ENCODE measurements around the gene UVRAG.

Gene UVRAG

GRCh38 chr11:75810637-75811390 lies 4.2 kb upstream of the UVRAG start:
- DNase-seq: no peak

DNA sequence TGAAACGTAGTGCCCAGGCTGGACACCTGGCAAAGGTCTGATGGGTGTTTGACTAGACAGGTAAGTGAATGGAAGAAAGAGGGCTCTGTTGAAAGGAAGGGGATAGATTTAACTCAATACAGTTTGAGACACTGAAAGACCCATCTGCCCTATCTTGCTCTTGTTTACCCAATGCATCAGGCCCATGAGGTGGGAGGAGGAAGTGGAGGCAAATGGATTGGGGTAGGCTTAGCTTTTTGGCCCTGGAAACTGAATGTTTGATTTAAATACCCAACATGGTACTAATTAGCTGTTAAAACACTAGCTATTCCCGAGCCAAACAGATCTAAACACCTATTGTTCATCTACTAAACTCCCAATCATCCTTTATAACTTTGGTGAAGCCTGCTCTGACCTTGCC lies 3.5 kb upstream of the UVRAG start:
- DNase-seq: no peak

GRCh38 chr11:75812542-75813040 lies 2.4 kb upstream of the UVRAG start:
- DNase-seq: no peak

DNA sequence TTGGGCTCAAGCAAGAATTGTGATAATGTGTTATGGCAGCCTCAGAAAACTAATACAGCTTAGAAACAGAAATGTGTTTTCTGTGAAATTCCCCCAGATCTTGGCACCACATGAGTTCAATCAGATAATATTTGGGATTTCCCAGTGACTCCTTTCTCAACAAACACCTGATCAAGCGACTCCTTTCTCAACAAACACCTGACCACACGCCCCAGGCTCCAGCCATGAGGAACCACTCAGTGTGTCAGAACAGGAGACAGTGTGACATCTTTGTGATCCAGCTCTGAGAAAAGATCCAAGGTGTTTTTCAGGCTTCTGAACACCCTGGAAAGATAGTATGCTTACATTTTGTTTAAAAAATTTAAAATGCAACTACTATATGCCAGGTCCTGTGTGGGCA lies 1.9 kb upstream of the UVRAG start:
- no peak for DNase-seq

- no peak for DNase-seq
These were observed 1.4 kb upstream of the UVRAG start for GRCh38 chr11:75813622-75814039.

- no peak for DNase-seq
These were observed 690 bp upstream of the UVRAG start for GRCh38 chr11:75814363-75814676.

- no peak for DNase-seq
These were observed 547 bp downstream of the UVRAG start for GRCh38 chr11:75815345-75816168.

DNA sequence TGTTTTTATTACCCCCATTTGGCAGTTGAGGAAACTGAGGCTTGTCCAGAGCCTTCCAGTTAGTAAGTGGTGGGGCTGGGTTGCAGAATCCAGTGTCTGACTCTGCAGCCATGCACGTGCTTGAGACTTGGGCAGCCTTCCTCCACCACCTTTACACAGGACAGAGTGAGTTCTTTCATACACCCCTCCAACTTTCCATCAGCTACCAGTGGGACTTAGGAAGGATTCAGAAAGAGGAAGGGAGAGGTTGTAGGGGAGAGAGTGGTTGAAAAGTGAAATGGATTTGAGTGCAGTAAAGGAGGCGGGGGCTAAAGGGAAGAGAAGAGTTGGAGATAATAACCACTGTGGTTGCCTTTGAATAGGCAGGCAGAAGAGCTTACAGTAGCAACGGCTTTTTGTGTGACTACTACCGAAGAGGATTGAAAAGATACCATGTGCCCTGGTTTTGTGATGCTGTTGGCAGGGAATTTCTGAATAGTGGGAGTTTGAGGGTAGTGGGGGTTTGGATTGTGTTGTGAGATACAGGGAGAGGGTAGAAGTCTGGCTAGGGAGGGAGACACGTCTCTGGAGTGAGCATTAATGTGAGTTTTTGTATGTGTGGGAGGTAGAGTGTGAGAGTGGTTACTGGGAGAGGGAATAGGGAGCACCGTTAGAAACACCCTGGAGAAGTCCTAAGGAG lies 1.7 kb downstream of the UVRAG start:
- DNase-seq: peak in 1 of 2 experiments; percentile 32

DNA sequence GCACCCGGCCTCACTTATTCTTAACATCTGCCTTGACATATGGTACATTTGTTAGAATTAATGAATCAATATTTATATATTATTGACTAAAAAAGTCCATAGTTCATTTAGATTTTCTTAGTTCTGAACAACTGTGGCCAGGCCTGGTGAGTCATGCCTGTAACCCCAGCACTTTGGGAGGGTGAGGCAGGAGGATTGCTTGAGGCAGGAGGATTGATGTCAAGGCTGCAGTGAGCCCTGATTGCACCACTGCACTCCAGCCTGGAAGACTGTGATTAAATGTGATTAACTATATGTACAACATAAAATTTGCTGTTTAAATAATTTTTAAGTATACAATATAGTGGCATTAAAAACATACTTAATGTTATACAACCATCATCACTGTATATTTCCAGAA lies 5.6 kb downstream of the UVRAG start:
- DNase-seq: no peak

- no peak for DNase-seq
These were observed 6.2 kb downstream of the UVRAG start for GRCh38 chr11:75821202-75821601.

DNA sequence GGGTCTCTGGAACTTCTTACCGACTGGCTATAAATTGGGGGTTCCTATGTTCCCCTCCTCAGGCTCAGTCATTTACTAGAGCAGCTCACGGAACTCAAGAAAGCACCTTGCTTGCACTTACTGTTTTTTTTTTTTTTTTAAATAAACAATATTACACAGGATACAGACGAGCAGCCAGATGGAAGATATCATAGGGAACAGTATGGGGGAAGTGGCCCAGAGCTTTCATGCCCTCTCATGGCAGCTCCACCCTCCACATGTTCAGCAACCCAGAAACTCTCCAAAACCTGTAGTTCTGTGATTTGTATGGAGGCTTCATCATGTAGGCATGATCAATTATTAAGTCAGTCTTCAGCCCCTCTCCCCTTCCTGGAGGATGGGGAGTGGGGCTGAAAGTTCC lies 7.5 kb downstream of the UVRAG start:
- no peak for DNase-seq

- no peak for DNase-seq
These were observed 8.4 kb downstream of the UVRAG start for GRCh38 chr11:75823415-75823814.

GRCh38 chr11:75823946-75824345 lies 8.9 kb downstream of the UVRAG start:
- no peak for DNase-seq

GRCh38 chr11:75826461-75827230 lies 11.6 kb downstream of the UVRAG start:
- no peak for DNase-seq

DNA sequence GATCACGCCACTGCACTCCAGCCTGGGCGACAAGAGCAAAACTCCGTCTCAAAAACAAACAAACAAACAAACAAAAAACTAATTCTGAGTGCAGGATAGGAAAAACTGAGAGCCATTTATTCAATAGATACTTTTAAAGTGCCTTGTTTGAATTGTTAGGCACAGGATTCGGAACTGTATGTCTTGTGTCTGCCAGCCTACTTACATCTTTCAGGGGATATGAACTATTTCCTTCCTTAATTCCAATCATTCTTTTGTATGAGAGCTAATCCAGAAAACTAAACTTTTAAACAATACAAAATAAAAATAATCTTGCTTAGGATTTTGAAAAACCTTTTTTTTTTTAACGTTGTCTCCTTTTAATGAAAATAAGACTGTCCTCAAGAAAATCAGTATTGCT lies 12.6 kb downstream of the UVRAG start:
- no peak for DNase-seq

- DNase-seq: no peak
These were observed 17.0 kb downstream of the UVRAG start for GRCh38 chr11:75831915-75832502.

GRCh38 chr11:75834728-75835127 lies 19.7 kb downstream of the UVRAG start:
- DNase-seq: no peak

DNA sequence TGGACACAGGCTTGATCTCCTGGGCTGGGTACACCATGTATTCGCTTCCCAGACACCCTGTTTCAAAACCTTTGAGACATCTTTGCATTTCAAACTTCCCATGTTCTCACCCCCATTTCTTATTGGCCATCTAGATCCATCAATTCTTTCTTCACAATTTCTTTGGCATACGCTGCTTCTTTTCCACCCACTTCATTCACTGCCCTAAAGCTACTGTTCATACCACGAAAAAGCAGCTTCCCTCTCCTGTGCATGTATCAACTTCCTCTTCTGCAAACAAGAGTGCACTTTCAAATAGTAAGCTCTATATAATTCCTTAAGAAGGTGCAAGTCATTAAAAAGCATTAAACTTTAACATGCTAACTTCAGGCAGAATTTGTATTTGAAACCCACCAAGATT lies 21.4 kb downstream of the UVRAG start:
- no peak for DNase-seq

DNA sequence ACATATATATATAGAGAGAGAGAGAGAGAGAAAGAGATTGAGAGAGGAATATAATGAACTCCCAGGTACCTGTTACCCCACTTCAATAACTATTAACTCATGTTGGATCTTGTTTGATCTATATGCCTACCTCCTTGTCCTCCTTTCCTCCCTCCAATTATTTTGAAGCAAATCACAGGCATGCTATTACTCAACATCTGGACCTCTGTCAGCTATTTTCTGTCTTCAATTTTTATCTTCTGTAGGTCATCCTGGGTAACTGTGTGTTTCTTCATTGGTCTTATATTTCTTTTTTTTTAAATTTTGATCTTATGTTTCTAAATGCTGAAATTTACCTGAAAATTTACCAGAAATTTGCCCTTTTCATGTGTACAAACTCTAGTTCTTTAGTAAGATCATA lies 24.8 kb downstream of the UVRAG start:
- no peak for DNase-seq

DNA sequence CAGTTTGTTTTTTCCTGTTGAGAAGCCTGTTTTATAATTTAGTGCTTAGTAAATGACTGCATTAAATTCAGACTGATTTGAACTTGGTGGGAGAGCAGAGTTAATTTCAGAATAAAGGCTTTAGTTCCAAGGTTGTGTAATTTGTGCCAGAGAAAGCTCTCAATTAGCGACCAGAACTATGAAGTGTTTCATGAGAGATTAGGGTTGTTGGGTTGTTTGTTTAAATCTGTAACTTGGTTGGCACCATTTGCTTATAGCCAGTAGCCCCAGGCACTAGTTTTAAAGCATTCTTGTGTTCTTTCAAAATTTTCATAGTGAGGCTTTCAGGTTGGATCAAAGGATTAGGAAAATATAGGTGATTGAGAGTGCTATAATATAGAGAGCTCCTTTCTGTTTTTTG lies 25.5 kb downstream of the UVRAG start:
- no peak for DNase-seq

DNA sequence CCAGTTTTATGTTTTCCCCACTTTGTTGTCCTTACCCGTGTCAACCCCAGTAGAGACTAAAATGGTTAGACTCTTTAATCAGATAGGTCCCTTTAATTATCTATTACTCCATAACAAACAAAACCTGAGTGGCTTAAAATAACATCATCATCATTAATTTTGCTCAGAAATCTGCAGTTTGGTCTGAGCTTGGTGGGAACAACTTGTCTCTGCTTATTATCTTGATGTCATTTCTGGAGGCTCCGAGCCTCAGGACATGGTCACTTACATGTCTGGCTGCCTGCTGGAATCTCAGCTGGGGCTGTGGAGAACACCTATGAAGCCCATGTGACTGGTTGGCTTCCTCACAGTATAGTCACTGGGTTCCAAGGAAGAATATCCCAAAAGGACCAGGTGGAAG lies 26.7 kb downstream of the UVRAG start:
- no peak for DNase-seq

DNA sequence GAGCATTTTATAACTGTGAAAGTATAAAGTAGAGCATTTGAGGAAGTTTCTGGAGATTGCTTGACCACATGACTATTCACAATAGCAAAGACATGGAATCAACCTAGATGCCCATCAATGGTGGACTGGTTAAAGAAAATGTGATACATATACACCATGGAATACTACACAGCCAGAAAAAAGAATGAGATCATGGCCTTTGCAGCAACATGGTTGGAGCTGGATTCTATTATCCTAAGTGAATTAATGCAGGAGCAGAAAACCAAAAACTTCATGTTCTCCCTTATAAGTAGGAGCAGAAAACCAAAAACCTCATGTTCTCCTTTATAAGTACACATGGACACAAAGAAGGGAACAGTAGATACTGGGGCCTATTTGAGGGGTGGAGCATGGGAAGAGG lies 30.3 kb downstream of the UVRAG start:
- no peak for DNase-seq

DNA sequence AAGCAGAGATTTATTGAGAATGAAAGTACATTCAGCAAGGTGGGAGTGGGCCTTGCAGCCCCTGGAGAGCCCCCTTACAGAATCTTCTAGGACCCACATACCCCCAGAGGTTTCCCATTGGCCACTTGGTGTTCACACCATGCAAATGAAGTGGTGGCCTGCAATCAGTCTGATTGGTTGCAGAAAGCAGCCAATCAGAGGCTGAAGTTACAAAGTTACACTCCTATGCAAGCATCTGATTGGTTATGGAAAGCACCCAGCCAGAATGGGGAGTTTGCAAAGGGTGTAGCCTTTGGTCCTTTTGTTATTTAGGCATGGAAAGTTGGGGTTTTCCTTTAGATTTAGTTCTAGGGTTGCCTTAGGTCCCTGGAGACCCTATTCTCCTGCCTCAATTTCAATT lies 34.9 kb downstream of the UVRAG start:
- no peak for DNase-seq

Data from activated T-cell treated with anti-CD3 and anti-CD28 coated beads, Interleukin-2, amount 50 U/mL, for 48 hours (primary cell).